ENCODE results near the gene LRGUK. TPM values are rescaled to one million over a fixed set of nuclear protein-coding genes. Genes with fewer than 3 reads are reported as not detected.

LRGUK gene
- total and polyA plus RNA-seq, 2 donors (not counting 1 experiment from before 2014, with no cell fraction given): 0.27 to 0.49 TPM

DNA sequence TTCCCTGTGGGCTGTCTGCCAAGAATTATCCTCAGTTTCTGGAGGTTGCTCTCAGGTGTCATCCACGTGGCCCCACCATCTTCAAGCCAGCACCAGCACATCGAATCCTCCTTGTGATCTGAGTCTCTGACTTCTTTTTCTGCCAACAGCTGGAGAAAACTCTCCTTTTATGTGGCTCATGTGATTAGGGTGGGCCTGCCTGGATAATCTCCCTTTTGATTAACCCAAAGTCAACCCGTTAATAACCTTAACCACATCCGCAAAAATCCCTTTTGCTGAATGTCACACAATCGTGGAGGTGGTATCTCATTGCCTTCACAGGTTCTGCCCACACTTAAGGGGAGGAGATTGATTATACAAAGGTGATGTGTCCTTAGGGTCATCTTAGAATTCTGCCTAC lies 73.8 kb downstream of the LRGUK start:
- Histone ChIP-seq H3K4me3 (ENCODE audit: control extremely low read depth in 1 of 5, extremely low read depth in 1 of 5, insufficient read depth in 1 of 5, low read depth in 2 of 5, low read length in 4 of 5) (no peak overlapping the region), H3K36me3 (replicated peaks in 1 of 2; ENCODE audit: control extremely low read depth in 1 of 2, control insufficient read depth in 1 of 2, extremely low read depth in 1 of 2, insufficient read depth in 2 of 2, low read length in 1 of 2) (no peaks in the 10 kb centered on the region), H3K27me3 (replicated peaks in 1 of 4; ENCODE audit: control extremely low read depth in 1 of 4, control insufficient read depth in 3 of 4, insufficient read depth in 4 of 4, low read length in 3 of 4) (no peaks in the 10 kb centered on the region), H2AFZ (ENCODE audit: insufficient read depth, low read depth, low read length, poor library complexity, severe bottlenecking) (no peak overlapping the region), H3K79me2 (ENCODE audit: control insufficient read depth, insufficient read depth, low read length) (no peaks in the 10 kb centered on the region), H3K9me3 (ENCODE audit: control extremely low read depth in 1 of 3, control insufficient read depth in 2 of 3, insufficient read depth in 1 of 3, low read length in 2 of 3) (no peaks in the 10 kb centered on the region), H3K4me1 (ENCODE audit: control insufficient read depth in 2 of 2, insufficient read depth in 2 of 2, low read length in 2 of 2) (no peaks in the 10 kb centered on the region), H3K27ac (ENCODE audit: low read length in 2 of 2) (no peak overlapping the region), H3K4me2 (replicated peaks; ENCODE audit: low read depth, low read length, poor library complexity, severe bottlenecking) (no peak overlapping the region), H3K9ac (ENCODE audit: low read length) (no peak overlapping the region), H4K20me1 (ENCODE audit: control insufficient read depth, insufficient read depth, low read length, poor library complexity, severe bottlenecking) (no peaks in the 10 kb centered on the region)
- no peaks in the 10 kb centered on the region for H3K27me3 Mint-ChIP-seq
- 80% methylated on average over 2 of the region's 5 CpGs for WGBS (ENCODE audit: insufficient coverage)
- POLR2A ChIA-PET: no interaction called here
- H3K4me3 Mint-ChIP-seq: no peak overlapping the region
- no peak for DNase-seq
- no peaks in the 10 kb centered on the region for H3K9me3 Mint-ChIP-seq (ENCODE audit: insufficient read depth)
- ATAC-seq (ENCODE audit: low read depth): no peak
- intact Hi-C loops (cut with micrococcal nuclease): no loop called here
- CTCF ChIA-PET: interaction anchor here (0.6 to 0.7 kb wide), 2 partner anchors 9 to 13 kb away, joined by 3 to 4 read pairs; no protein-coding TSS in a partner anchor
- H3K27ac Mint-ChIP-seq: no peak overlapping the region
- no peaks in the 10 kb centered on the region for H3K4me1 Mint-ChIP-seq
- TF ChIP-seq EZH2 (IDR thresholded peaks at IDR 0.05; ENCODE audit: borderline replicate concordance, insufficient read depth, low read depth, low read length, poor library complexity, severe bottlenecking): no peak
- TF ChIP-seq, protein P1, sequence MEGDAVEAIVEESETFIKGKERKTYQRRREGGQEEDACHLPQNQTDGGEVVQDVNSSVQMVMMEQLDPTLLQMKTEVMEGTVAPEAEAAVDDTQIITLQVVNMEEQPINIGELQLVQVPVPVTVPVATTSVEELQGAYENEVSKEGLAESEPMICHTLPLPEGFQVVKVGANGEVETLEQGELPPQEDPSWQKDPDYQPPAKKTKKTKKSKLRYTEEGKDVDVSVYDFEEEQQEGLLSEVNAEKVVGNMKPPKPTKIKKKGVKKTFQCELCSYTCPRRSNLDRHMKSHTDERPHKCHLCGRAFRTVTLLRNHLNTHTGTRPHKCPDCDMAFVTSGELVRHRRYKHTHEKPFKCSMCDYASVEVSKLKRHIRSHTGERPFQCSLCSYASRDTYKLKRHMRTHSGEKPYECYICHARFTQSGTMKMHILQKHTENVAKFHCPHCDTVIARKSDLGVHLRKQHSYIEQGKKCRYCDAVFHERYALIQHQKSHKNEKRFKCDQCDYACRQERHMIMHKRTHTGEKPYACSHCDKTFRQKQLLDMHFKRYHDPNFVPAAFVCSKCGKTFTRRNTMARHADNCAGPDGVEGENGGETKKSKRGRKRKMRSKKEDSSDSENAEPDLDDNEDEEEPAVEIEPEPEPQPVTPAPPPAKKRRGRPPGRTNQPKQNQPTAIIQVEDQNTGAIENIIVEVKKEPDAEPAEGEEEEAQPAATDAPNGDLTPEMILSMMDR (IDR thresholded peaks at IDR 0.05): no peak

DNA sequence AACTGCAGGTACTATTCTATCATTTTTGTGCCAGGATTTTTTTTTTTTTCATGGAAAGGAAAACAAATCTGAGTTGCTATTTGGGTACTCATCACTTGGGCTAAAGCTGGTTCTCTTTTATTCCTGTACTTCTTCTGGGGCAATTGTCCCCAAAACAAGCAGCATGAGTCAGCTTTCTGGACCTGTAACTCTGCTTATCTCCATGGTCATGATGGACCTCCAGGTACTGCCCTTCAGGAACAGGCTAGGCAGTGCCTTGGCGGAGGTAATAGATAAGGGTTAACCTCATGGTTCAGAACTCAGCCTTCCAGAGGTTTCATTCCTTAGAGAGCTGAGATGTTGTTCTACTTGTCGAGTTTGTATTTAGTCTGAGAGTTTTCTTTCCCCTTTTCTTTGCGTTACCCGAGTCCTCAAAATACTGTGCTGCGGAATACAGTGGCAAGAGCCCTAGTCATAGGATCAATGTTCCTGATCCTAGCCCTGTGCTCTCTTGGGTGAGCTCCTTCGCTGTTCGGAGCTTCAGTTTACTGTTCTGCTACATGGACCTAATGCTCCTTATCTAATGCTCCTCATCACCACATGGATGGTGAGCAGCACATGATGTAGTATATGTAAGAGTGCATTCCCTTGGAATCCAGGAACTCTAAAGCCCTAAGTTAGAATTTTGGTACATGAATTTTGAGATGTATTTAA lies 74.6 kb downstream of the LRGUK start:
- Histone ChIP-seq H4K20me1 (ENCODE audit: control insufficient read depth, insufficient read depth, low read length, poor library complexity, severe bottlenecking) (no peaks in the 10 kb centered on the region), H3K4me3 (ENCODE audit: control extremely low read depth in 1 of 5, extremely low read depth in 1 of 5, insufficient read depth in 1 of 5, low read depth in 2 of 5, low read length in 4 of 5) (no peak overlapping the region), H3K4me1 (ENCODE audit: control insufficient read depth in 2 of 2, insufficient read depth in 2 of 2, low read length in 2 of 2) (no peaks in the 10 kb centered on the region), H2AFZ (ENCODE audit: insufficient read depth, low read depth, low read length, poor library complexity, severe bottlenecking) (no peak overlapping the region), H3K4me2 (replicated peaks; ENCODE audit: low read depth, low read length, poor library complexity, severe bottlenecking) (no peak overlapping the region), H3K27me3 (replicated peaks in 1 of 4; ENCODE audit: control extremely low read depth in 1 of 4, control insufficient read depth in 3 of 4, insufficient read depth in 4 of 4, low read length in 3 of 4) (no peaks in the 10 kb centered on the region), H3K36me3 (replicated peaks in 1 of 2; ENCODE audit: control extremely low read depth in 1 of 2, control insufficient read depth in 1 of 2, extremely low read depth in 1 of 2, insufficient read depth in 2 of 2, low read length in 1 of 2) (no peaks in the 10 kb centered on the region), H3K9me3 (ENCODE audit: control extremely low read depth in 1 of 3, control insufficient read depth in 2 of 3, insufficient read depth in 1 of 3, low read length in 2 of 3) (no peaks in the 10 kb centered on the region), H3K79me2 (ENCODE audit: control insufficient read depth, insufficient read depth, low read length) (no peaks in the 10 kb centered on the region), H3K9ac (ENCODE audit: low read length) (no peak overlapping the region), H3K27ac (ENCODE audit: low read length in 2 of 2) (no peak overlapping the region)
- Mint-ChIP-seq H3K27ac (no peak overlapping the region), H3K27me3 (no peaks in the 10 kb centered on the region), H3K4me3 (no peak overlapping the region), H3K9me3 (ENCODE audit: insufficient read depth) (no peaks in the 10 kb centered on the region), H3K4me1 (no peaks in the 10 kb centered on the region)
- intact Hi-C loops (cut with micrococcal nuclease): no loop called here
- CTCF ChIA-PET: interaction anchor here (0.6 to 0.7 kb wide), 2 partner anchors 8 to 13 kb away, joined by 3 to 4 read pairs; no protein-coding TSS in a partner anchor
- DNase-seq (no peak), ATAC-seq (ENCODE audit: low read depth) (no peak)
- POLR2A ChIA-PET: no interaction called here
- 100% methylated on average over 2 of the region's 7 CpGs for WGBS (ENCODE audit: insufficient coverage)
- no peak for TF ChIP-seq EZH2 (IDR thresholded peaks at IDR 0.05; ENCODE audit: borderline replicate concordance, insufficient read depth, low read depth, low read length, poor library complexity, severe bottlenecking)
- TF ChIP-seq, protein P1 (IDR thresholded peaks at IDR 0.05): no peak
